Brain pericyte (primary cell): ENCODE measurements around the gene NPAS2.

Experiments used
- DNase-seq: peaks from one replicate; pipeline ENCODE4 v3.0.0-alpha.2; 2012; ENCODE audit warnings: low read depth, low spot score

Gene NPAS2

DNA sequence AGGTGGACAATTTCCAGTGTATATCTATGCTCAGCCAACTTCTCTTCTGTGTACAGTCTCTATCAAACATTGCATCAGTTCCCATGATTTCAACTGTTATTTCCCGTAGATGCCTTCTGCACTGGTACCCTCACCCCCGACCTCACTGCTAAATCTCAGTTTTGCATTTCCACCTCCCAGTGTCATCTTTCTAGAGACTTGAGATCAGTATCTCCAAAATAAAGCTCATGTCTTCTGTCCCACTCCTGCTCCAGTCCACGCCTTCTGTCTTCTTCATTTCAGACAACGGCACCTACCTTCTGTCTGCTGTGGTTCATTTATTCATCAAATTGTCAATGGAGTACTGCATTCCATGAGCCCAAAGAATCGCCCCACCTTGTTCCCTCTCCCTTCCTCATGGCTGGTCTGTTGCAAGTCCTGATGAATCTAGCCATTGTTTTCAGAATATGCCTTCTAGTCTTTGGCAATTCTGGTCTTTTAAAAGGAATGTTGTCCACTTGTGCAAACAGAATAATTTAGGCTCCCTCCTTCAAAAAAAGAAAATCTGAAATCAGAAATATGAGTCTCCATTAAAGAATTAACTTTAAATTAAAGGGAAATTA lies 23.3 kb upstream of the NPAS2 start:
- no peak for DNase-seq

DNA sequence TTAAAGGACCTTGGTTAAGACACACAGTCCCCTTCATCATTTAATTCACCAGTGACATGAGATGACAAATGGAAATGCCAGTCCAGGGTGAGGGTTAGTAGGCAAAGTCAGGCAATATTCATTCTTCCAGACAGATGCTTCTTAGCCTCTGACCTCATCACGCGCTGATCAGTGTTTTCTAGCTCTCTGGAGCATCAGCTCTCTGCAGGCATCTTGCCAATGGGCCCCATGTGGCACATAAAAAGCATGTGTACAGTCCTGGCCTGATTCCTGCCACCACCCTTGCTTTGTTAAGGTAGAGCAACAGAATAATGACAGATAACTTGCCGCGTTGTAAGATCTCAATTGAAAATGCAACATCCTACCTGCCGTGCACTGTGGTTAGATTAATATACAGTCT lies 20.3 kb upstream of the NPAS2 start:
- no peak for DNase-seq

- DNase-seq = no peak
Observed at GRCh38 chr2:100800915-100801314, 19.0 kb upstream of the NPAS2 start.

- no peak for DNase-seq
Observed at GRCh38 chr2:100801402-100801801, 18.5 kb upstream of the NPAS2 start.

DNA sequence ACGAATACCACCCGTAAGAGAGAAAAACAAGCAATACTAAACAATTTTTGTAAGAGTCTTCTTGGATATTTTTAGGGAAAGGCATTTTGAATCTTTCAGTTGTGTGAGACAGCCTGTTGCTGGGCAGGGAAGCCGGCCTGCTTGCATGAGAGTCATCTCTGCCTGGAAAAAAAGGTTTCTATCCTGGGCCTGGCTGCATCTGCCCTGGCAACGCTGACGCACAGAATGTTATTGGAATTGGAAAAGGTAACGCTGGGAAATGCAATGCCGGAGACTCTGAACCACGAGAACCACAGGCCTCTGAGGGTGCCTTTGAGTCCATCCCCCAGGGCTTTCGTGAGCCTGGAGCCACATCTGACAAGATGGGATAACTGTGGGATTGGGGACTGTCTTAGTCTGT lies 17.9 kb upstream of the NPAS2 start:
- no peak for DNase-seq

GRCh38 chr2:100803334-100803733 lies 16.6 kb upstream of the NPAS2 start:
- DNase-seq = no peak

DNA sequence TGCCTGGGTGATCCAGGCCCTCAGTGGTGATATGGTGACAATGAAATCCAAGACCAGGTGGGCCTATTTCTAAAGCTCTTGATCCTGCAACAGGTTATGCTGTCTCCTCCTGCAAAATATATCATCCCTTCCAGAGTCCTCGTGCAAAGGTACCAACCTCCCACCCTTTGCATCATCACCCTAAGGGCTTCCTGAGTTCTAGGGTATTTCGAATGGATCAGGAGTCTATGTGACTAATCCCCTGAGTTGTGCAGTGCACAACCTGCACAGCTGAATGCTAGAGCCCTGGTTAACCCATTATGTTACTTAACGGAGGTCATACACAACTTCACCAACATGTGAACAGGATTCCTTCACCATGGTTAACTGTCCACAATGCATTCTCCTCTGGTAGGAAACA lies 13.4 kb upstream of the NPAS2 start:
- DNase-seq = no peak

GRCh38 chr2:100807707-100808106 lies 12.2 kb upstream of the NPAS2 start:
- DNase-seq = no peak

DNA sequence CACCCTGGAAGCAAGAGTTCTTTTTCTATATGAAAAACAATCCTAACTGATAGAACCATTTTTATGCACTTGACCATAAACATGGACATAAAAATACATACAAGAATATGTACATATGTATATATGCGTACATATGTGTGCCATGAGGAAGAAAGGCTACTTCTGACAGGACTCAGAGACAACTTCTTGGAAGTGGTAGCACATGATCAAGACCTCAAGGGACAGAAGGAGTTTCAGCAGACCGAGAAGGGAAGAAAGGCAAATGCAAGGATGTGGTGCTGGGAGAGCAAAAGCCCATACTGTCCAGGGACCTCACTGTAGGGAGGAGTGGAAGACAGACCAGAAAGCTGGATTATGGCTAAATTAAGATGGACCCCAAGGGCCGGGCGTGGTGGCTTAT lies 11.4 kb upstream of the NPAS2 start:
- DNase-seq = no peak

GRCh38 chr2:100809506-100809905 lies 10.4 kb upstream of the NPAS2 start:
- DNase-seq = no peak

GRCh38 chr2:100810603-100811145 lies 9.3 kb upstream of the NPAS2 start:
- DNase-seq = no peak

DNA sequence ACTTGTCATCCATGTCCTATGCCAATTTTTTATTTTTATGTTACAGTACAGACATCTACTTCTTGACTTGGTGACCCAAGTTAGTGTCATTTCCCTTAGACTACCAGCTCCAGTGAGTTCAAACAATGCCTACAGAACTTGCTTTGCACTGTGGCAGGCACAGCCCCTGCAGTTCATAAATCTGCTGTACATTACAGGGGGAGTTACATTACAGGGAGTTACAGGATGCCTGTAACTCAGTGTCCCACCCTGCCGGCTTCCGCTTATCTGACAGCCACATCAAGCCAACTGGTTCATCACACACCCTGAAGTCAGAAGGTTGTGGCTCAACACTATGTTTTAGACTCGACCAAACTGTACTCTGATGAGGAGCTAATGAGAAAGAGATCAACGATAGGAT lies 7.8 kb upstream of the NPAS2 start:
- DNase-seq = no peak

DNA sequence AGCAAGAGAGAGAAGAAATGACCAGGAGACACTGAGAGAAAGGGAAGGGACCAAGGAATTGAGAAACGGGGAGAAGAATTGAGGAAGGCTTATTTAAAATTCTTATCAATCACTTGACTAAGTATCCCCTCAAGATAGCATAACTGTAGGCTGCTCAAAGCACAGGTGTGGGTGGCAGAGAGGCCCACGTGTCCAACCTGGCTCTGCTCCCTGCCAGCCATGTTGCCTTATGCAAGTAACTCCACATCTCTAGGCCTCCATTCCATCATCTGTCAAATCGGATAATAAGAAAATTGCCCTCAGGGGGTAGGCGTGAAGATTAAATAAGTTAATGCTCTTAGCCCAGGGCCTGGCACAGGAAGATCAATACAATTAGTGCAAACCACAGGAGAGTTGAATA lies 7.4 kb upstream of the NPAS2 start:
- DNase-seq = no peak

GRCh38 chr2:100813527-100813926 lies 6.4 kb upstream of the NPAS2 start:
- no peak for DNase-seq

DNA sequence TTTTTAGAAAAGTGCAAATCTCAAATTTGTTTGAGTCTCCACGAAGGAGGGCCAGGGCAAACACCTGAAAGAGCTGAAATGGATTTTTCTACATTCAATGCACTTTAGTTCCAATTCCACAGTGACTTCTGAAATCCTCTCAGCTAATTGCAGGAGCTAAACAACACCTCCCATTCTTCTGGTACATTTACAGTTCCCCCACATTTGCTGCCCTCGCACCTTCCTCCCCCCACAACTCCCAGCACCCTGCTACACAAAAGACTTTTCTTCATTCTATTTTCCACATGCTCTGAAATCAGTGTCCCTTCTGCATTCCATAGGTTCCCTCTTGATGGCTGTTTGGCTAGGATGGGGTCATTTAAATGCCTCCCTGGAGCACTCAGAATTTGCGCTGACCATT lies 5.9 kb upstream of the NPAS2 start:
- no peak for DNase-seq

DNA sequence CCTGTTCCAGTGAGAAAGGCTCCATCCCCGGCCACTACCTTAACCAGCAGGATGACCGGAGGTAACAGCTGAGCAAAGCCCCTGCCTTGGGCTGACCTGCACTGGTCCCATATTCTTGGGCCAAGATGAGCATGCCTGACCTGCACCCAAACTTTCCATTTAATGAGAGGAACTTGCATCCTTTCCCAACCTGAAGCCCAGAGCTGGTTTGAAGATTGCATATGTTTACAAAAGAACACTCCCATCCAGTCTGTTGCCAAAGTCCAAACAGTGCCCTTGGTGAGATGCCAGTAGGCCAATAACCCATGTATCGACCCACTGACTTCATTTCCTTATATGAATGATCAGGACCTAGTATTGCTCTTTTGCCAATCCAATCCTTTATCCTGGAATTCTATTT lies 5.5 kb upstream of the NPAS2 start:
- DNase-seq = no peak

GRCh38 chr2:100817388-100817985 lies 2.5 kb upstream of the NPAS2 start:
- no peak for DNase-seq

DNA sequence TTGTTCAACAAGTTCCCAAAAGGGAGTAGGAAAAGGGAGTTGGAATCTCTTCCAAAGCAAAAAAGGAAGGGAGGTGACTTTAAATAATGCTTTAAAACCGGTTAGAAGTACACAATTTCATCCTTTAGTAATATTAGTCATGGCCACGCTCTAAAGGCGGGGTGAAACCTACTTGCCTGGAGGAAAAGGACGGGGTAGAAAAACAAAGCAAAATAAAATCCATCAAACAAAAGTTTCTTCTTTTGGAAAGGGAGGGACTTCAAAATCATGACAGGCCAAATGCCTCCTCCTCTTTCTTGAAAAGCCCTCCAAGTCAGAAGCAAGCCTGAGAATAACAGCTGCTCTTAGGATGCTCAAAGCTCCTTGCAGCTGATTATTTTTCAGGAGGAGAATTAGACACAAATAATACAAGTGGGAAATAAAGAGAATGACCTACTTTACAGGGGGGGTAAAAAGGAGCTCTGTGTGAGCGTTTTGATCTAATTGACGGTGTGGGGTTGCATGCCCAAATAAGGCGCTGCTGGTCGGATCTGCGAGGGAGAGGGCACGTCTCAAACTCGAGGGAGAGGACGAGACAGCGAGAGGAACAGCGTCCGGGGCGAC lies 1.8 kb upstream of the NPAS2 start:
- DNase-seq = no peak

GRCh38 chr2:100818606-100819369 lies 1.2 kb upstream of the NPAS2 start:
- no peak for DNase-seq

- DNase-seq = no peak
Observed at GRCh38 chr2:100820273-100820522, 259 bp downstream of the NPAS2 start.

DNA sequence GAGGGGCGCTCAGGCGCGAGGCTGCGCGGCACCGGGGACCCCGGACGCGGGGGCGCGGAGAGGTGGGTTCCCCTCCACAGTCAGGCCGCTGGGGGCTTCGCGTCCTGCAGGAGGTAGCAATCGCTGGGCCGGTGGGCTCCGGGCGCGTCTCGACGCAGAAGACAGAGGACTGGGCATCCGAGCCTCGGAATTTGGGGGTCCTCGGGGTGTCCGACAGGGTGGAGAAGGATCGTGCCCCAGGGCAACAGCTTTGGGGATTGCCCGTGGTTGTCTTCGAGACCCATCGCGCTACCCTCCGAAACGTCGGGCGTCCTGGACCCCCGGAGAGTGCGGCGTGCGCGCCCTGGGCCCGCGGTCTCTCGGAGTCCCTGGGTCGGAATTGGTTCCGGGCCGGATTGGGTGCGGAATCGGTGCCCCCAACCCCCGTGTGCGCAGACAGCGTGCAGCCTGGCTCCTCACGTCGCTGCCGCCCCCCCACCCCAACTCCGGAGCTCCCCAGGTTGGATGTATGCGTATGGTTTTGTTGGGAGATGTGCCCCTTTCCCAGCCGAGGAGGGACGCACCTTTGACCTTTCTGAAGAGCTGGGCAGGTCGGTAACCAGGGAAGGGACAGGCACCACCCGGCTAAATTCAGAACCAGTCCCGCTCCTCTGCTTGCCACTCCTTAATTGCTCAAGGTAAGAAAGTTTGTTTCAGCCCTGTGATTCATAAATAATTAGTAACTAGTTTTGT lies 750 bp downstream of the NPAS2 start:
- no peak for DNase-seq

GRCh38 chr2:100821255-100821910 lies 1.4 kb downstream of the NPAS2 start:
- no peak for DNase-seq
